GM23338 (cell line): ENCODE data around the gene MECP2. TPM values are rescaled to one million over a fixed set of nuclear protein-coding genes. Genes with fewer than 3 reads are reported as not detected.
A peak's percentile ranks its signal among the peaks of the same experiment; 100 is the strongest.

Experiments used
- ATAC-seq: fragments of 200-7000 bp; cut with Tn5 transposase; 3 replicates; pipeline ENCODE4 v1.9.1; 2020
- DNase-seq: peaks from one replicate; pipeline ENCODE4 v3.0.0-alpha.2; 2015; ENCODE audit warnings: low spot score
- H2AFZ ChIP-seq: fragments of 200-600 bp; sonication (generic); 2 replicates; pipeline ENCODE4 v1.8.0; 2016; ENCODE audit warnings: antibody characterized with exemption, mild to moderate bottlenecking, moderate library complexity
- H3F3A ChIP-seq: fragments of 200-600 bp; sonication (generic); replicated peaks from 2 replicates; pipeline ENCODE4 v1.8.0; 2017; ENCODE audit warnings: antibody characterized with exemption, mixed run types, low read depth
- H3K27ac ChIP-seq: fragments of 200-600 bp; sonication (generic); 2 replicates; pipeline ENCODE4 v1.6.1; 2016; ENCODE audit warnings: low read depth
- H3K27me3 ChIP-seq: fragments of 200-600 bp; sonication (generic); 2 replicates; pipeline ENCODE4 v1.8.0; 2016; ENCODE audit warnings: mild to moderate bottlenecking, mixed run types, moderate library complexity; ENCODE audit not compliant: insufficient read depth
- H3K36me3 ChIP-seq: fragments of 200-600 bp; sonication (generic); 2 replicates; pipeline ENCODE4 v1.8.0; 2016; ENCODE audit warnings: mild to moderate bottlenecking; ENCODE audit not compliant: insufficient read depth
- H3K4me1 ChIP-seq: fragments of 200-600 bp; sonication (generic); 2 replicates; pipeline ENCODE4 v1.8.0; 2016; ENCODE audit warnings: mild to moderate bottlenecking, moderate library complexity; ENCODE audit not compliant: insufficient read depth
- H3K4me2 ChIP-seq: fragments of 200-600 bp; sonication (generic); 2 replicates; pipeline ENCODE4 v1.7.1; 2017; ENCODE audit warnings: mixed run types
- H3K4me3 ChIP-seq: fragments of 200-600 bp; sonication (generic); 2 replicates; pipeline ENCODE4 v1.6.1; 2016; ENCODE audit warnings: mixed run types
- H3K79me2 ChIP-seq: fragments of 200-600 bp; sonication (generic); replicated peaks from 2 replicates; pipeline ENCODE4 v1.8.0; 2017; ENCODE audit warnings: mild to moderate bottlenecking; ENCODE audit not compliant: insufficient read depth
- H3K9me2 ChIP-seq: fragments of 200-600 bp; sonication (generic); 2 replicates; pipeline ENCODE4 v1.8.0; 2017; ENCODE audit not compliant: insufficient read depth
- H4K20me1 ChIP-seq: fragments of 200-600 bp; sonication (generic); replicated peaks from 2 replicates; pipeline ENCODE4 v1.8.0; 2017; ENCODE audit warnings: mild to moderate bottlenecking; ENCODE audit not compliant: insufficient read depth
- H3K27ac Mint-ChIP-seq: 2 replicates; pipeline ENCODE4 v1.8.0; 2020; ENCODE audit warnings: inconsistent platforms, mild to moderate bottlenecking, moderate library complexity, mixed read lengths
- H3K27me3 Mint-ChIP-seq: 3 replicates; pipeline ENCODE4 v1.8.0; 2022; ENCODE audit warnings: low read depth, mild to moderate bottlenecking, moderate library complexity, mixed read lengths, inconsistent platforms; ENCODE audit not compliant: insufficient read depth, poor library complexity
- H3K36me3 Mint-ChIP-seq: 3 replicates; pipeline ENCODE4 v1.8.0; 2021; ENCODE audit warnings: low read depth, mild to moderate bottlenecking, inconsistent platforms, moderate library complexity, mixed read lengths
- H3K4me1 Mint-ChIP-seq: 3 replicates; pipeline ENCODE4 v1.8.0; 2020; ENCODE audit warnings: mild to moderate bottlenecking, inconsistent platforms, mixed read lengths
- H3K4me3 Mint-ChIP-seq: 3 replicates; pipeline ENCODE4 v1.8.0; 2021; ENCODE audit warnings: moderate library complexity, mild to moderate bottlenecking, inconsistent platforms, mixed read lengths
- H3K9me3 Mint-ChIP-seq: 3 replicates; pipeline ENCODE4 v1.8.0; 2020; ENCODE audit warnings: moderate library complexity, mild to moderate bottlenecking, inconsistent platforms, mixed read lengths
- CREB1 ChIP-seq: fragments of 250-450 bp; sonication (Bioruptor Pico); IDR thresholded peaks from 2 replicates; pipeline ENCODE4 v1.5.0; 2020; ENCODE audit warnings: low read depth, mild to moderate bottlenecking, moderate library complexity
- ETS1 ChIP-seq: IDR thresholded peaks from 2 replicates; pipeline ENCODE4 v1.6.1; 2016; ENCODE audit warnings: antibody characterized with exemption
- EZH2phosphoT487 ChIP-seq: fragments of 200-600 bp; sonication (generic); IDR thresholded peaks from one replicate; pipeline ENCODE4 v1.8.1; 2018; ENCODE audit warnings: antibody characterized with exemption; ENCODE audit not compliant: unreplicated experiment
- JUNB ChIP-seq: IDR thresholded peaks from one replicate; pipeline ENCODE4 v1.6.1; 2016; ENCODE audit warnings: antibody characterized with exemption; ENCODE audit not compliant: unreplicated experiment
- NANOG ChIP-seq: IDR thresholded peaks from 2 replicates; pipeline ENCODE4 v1.6.1; 2016; ENCODE audit warnings: antibody characterized with exemption, borderline replicate concordance
- POLR2AphosphoS5 ChIP-seq: IDR thresholded peaks from 2 replicates; pipeline ENCODE4 v1.6.1; 2016; ENCODE audit warnings: antibody characterized with exemption, low read depth
- STAT1 ChIP-seq: IDR thresholded peaks from one replicate; pipeline ENCODE4 v1.6.1; 2016; ENCODE audit warnings: antibody characterized with exemption; ENCODE audit not compliant: unreplicated experiment
- polyA plus RNA-seq: library from polyadenylated mRNA; unstranded; fragments of >200 nt; fragmentation: Nextera tagmentation; extraction: Ambion mirVana; gene quantifications from 2 replicates; pipeline ENCODE4 v1.2.1, GENCODE V29; 2016
- total RNA-seq: library from RNA; depleted of rRNA; stranded (reverse); fragments of >200 nt; shearing (Covaris generic); gene quantifications from 2 replicates; pipeline ENCODE4 v1.2.3, GENCODE V29; 2014
- TF ChIP-seq, protein P1 (sequence below): fragments of 250-450 bp; sonication (Bioruptor Pico); IDR thresholded peaks from 2 replicates; pipeline ENCODE4 v1.5.0; 2020; ENCODE audit warnings: mild to moderate bottlenecking, moderate library complexity
- TF ChIP-seq, protein P2 (sequence below): IDR thresholded peaks from one replicate; pipeline ENCODE4 v1.6.1; 2018; ENCODE audit warnings: antibody characterized with exemption; ENCODE audit not compliant: unreplicated experiment
- TF ChIP-seq, protein P3 (sequence below), 2 experiments: fragments of 200-600 bp in 1 of 2; sonication (generic) in 1 of 2; conservative IDR thresholded peaks; 2 replicates each; pipeline versions ENCODE4 v1.5.1 to v1.6.1; 2016 to 2017; ENCODE audit warnings: antibody characterized with exemption in 2 of 2, low read depth in 2 of 2, mild to moderate bottlenecking in 2 of 2, moderate library complexity in 1 of 2

The MECP2 gene
- total and polyA plus RNA-seq, 2 experiments from 2014 or later: 27.7 to 32.7 TPM

GRCh38 chrX:154026136-154027021 lies 71.1 kb downstream of the MECP2 start (continued):
- TF ChIP-seq, protein P1, sequence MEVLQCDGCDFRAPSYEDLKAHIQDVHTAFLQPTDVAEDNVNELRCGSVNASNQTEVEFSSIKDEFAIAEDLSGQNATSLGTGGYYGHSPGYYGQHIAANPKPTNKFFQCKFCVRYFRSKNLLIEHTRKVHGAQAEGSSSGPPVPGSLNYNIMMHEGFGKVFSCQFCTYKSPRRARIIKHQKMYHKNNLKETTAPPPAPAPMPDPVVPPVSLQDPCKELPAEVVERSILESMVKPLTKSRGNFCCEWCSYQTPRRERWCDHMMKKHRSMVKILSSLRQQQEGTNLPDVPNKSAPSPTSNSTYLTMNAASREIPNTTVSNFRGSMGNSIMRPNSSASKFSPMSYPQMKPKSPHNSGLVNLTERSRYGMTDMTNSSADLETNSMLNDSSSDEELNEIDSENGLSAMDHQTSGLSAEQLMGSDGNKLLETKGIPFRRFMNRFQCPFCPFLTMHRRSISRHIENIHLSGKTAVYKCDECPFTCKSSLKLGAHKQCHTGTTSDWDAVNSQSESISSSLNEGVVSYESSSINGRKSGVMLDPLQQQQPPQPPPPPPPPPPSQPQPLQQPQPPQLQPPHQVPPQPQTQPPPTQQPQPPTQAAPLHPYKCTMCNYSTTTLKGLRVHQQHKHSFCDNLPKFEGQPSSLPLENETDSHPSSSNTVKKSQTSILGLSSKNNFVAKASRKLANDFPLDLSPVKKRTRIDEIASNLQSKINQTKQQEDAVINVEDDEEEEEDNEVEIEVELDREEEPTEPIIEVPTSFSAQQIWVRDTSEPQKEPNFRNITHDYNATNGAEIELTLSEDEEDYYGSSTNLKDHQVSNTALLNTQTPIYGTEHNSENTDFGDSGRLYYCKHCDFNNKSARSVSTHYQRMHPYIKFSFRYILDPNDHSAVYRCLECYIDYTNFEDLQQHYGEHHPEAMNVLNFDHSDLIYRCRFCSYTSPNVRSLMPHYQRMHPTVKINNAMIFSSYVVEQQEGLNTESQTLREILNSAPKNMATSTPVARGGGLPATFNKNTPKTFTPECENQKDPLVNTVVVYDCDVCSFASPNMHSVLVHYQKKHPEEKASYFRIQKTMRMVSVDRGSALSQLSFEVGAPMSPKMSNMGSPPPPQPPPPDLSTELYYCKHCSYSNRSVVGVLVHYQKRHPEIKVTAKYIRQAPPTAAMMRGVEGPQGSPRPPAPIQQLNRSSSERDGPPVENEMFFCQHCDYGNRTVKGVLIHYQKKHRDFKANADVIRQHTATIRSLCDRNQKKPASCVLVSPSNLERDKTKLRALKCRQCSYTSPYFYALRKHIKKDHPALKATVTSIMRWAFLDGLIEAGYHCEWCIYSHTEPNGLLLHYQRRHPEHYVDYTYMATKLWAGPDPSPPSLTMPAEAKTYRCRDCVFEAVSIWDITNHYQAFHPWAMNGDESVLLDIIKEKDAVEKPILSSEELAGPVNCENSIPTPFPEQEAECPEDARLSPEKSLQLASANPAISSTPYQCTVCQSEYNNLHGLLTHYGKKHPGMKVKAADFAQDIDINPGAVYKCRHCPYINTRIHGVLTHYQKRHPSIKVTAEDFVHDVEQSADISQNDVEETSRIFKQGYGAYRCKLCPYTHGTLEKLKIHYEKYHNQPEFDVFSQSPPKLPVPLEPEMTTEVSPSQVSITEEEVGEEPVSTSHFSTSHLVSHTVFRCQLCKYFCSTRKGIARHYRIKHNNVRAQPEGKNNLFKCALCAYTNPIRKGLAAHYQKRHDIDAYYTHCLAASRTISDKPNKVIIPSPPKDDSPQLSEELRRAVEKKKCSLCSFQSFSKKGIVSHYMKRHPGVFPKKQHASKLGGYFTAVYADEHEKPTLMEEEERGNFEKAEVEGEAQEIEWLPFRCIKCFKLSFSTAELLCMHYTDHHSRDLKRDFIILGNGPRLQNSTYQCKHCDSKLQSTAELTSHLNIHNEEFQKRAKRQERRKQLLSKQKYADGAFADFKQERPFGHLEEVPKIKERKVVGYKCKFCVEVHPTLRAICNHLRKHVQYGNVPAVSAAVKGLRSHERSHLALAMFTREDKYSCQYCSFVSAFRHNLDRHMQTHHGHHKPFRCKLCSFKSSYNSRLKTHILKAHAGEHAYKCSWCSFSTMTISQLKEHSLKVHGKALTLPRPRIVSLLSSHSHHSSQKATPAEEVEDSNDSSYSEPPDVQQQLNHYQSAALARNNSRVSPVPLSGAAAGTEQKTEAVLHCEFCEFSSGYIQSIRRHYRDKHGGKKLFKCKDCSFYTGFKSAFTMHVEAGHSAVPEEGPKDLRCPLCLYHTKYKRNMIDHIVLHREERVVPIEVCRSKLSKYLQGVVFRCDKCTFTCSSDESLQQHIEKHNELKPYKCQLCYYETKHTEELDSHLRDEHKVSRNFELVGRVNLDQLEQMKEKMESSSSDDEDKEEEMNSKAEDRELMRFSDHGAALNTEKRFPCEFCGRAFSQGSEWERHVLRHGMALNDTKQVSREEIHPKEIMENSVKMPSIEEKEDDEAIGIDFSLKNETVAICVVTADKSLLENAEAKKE (CRISPR knock-in tag): no peak
- TF ChIP-seq EZH2phosphoT487: no peak

DNA sequence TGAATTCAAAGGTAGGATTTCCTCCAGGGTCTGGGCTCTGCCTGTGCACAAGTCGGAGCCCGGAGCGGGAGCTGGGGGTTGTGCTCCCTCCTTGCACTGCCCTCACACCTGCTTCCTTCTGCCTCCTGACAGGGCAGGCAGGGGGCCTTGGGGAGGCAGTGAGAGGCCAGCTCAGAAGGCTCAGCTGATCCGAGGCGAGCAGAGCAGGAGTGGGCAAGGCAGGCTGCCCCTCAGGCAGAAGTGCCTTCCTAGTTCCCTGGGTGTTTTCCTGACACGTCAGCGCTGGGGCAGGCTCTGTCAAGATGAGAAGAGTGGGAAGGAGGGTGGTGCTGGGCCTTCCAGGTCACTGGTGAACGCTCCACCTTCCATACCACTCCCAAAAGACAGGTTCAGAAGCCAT lies 72.3 kb downstream of the MECP2 start:
- Histone ChIP-seq H3K27me3 (no peaks in the 10 kb centered on the region), H3K79me2 (no peaks in the 10 kb centered on the region), H4K20me1 (no peaks in the 10 kb centered on the region), H3K27ac (no peak overlapping the region), H3K4me3 (no peak overlapping the region), H3K4me1 (peaks cover 6% of the 10 kb centered on the region; the same call in 1 of the 2 replicates), H3K4me2 (no peak overlapping the region), H2AFZ (no peak overlapping the region), H3F3A (no peaks in the 10 kb centered on the region), H3K9me2 (no peaks in the 10 kb centered on the region), H3K36me3 (no peaks in the 10 kb centered on the region)
- Mint-ChIP-seq H3K36me3 (peaks cover 9% of the 10 kb centered on the region; the same call in 2 of the 3 replicates), H3K4me1 (peaks cover 30% of the 10 kb centered on the region), H3K27me3 (peaks cover 8% of the 10 kb centered on the region), H3K27ac (no peak overlapping the region), H3K4me3 (no peak overlapping the region), H3K9me3 (no peaks in the 10 kb centered on the region)
- ATAC-seq (peak; percentile 13; the same call in 2 of the 3 replicates), DNase-seq (no peak)
- TF ChIP-seq, protein P2, sequence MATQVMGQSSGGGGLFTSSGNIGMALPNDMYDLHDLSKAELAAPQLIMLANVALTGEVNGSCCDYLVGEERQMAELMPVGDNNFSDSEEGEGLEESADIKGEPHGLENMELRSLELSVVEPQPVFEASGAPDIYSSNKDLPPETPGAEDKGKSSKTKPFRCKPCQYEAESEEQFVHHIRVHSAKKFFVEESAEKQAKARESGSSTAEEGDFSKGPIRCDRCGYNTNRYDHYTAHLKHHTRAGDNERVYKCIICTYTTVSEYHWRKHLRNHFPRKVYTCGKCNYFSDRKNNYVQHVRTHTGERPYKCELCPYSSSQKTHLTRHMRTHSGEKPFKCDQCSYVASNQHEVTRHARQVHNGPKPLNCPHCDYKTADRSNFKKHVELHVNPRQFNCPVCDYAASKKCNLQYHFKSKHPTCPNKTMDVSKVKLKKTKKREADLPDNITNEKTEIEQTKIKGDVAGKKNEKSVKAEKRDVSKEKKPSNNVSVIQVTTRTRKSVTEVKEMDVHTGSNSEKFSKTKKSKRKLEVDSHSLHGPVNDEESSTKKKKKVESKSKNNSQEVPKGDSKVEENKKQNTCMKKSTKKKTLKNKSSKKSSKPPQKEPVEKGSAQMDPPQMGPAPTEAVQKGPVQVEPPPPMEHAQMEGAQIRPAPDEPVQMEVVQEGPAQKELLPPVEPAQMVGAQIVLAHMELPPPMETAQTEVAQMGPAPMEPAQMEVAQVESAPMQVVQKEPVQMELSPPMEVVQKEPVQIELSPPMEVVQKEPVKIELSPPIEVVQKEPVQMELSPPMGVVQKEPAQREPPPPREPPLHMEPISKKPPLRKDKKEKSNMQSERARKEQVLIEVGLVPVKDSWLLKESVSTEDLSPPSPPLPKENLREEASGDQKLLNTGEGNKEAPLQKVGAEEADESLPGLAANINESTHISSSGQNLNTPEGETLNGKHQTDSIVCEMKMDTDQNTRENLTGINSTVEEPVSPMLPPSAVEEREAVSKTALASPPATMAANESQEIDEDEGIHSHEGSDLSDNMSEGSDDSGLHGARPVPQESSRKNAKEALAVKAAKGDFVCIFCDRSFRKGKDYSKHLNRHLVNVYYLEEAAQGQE: no peak
- TF ChIP-seq ETS1: no peak
- TF ChIP-seq, protein P3, sequence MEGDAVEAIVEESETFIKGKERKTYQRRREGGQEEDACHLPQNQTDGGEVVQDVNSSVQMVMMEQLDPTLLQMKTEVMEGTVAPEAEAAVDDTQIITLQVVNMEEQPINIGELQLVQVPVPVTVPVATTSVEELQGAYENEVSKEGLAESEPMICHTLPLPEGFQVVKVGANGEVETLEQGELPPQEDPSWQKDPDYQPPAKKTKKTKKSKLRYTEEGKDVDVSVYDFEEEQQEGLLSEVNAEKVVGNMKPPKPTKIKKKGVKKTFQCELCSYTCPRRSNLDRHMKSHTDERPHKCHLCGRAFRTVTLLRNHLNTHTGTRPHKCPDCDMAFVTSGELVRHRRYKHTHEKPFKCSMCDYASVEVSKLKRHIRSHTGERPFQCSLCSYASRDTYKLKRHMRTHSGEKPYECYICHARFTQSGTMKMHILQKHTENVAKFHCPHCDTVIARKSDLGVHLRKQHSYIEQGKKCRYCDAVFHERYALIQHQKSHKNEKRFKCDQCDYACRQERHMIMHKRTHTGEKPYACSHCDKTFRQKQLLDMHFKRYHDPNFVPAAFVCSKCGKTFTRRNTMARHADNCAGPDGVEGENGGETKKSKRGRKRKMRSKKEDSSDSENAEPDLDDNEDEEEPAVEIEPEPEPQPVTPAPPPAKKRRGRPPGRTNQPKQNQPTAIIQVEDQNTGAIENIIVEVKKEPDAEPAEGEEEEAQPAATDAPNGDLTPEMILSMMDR (conservative IDR thresholded peaks at IDR 0.05; ENCODE audit: low read depth in 2 of 2): no peak
- no peak for TF ChIP-seq STAT1
- no peak for TF ChIP-seq NANOG
- TF ChIP-seq CREB1 (CRISPR knock-in tag): no peak
- TF ChIP-seq JUNB: no peak
- no peak for TF ChIP-seq POLR2AphosphoS5
- TF ChIP-seq EZH2phosphoT487: no peak
